A673 (cell line): ENCODE measurements around the gene PFKL.

Experiments used
- CTCF ChIP-seq: fragments of 300-800, 200-600 bp; sonication (generic); conservative IDR thresholded peaks from 2 replicates; pipeline ENCODE4 v1.5.1; 2017; ENCODE audit warnings: low read depth, mild to moderate bottlenecking, antibody characterized with exemption, low read length, moderate library complexity, mixed read lengths
- EZH2 ChIP-seq: fragments of 200-600 bp; sonication (generic); IDR thresholded peaks from 2 replicates; pipeline ENCODE4 v1.6.1; 2017; ENCODE audit warnings: borderline replicate concordance, low read depth, mild to moderate bottlenecking, mixed read lengths, antibody characterized with exemption, low read length; ENCODE audit not compliant: poor library complexity, severe bottlenecking

GRCh38 chr21:44299458-44300261 lies at the start of gene PFKL:
- TF ChIP-seq CTCF (no peak), EZH2 (no peak)
